Stomach smooth muscle (tissue), 2 donors: Measurements from ENCODE around the gene IFT88.

Experiments
- H3K27ac ChIP-seq: one replicate; pipeline ENCODE4 v1.7.0; 2013; ENCODE audit warnings: mild to moderate bottlenecking, low read length, inconsistent platforms
- H3K27me3 ChIP-seq, 2 donors: one replicate each; pipeline ENCODE4 v1.7.0; 2013; ENCODE audit warnings: low read length in 2 of 2; ENCODE audit not compliant: insufficient read depth in 2 of 2, control insufficient read depth in 1 of 2
- H3K36me3 ChIP-seq, 2 donors: one replicate each; pipeline ENCODE4 v1.7.0; 2013; ENCODE audit warnings: low read length in 2 of 2; ENCODE audit not compliant: control insufficient read depth in 2 of 2, insufficient read depth in 2 of 2
- H3K4me1 ChIP-seq: one replicate; pipeline ENCODE4 v1.7.0; 2013; ENCODE audit warnings: low read length; ENCODE audit not compliant: control insufficient read depth, insufficient read depth
- H3K4me3 ChIP-seq, 2 donors: one replicate each; pipeline ENCODE4 v1.7.0; 2013; ENCODE audit warnings: low read length in 2 of 2
- H3K9ac ChIP-seq, 2 donors: one replicate each; pipeline ENCODE4 v1.7.0; 2013; ENCODE audit warnings: low read length in 2 of 2, mild to moderate bottlenecking in 1 of 2
- H3K9me3 ChIP-seq, 2 donors: one replicate each; pipeline ENCODE4 v1.7.0; 2013; ENCODE audit warnings: low read length in 2 of 2; ENCODE audit not compliant: control insufficient read depth in 2 of 2
- donor health status: healthy.
- donor health status: Pancreatic carcinoma.

The IFT88 gene

GRCh38 chr13:20590561-20590960 is 23.6 kb downstream of the IFT88 start:
- peaks cover 0 to 4% of the 10 kb centered on the region in 2 donors for H3K36me3 ChIP-seq
- H3K4me1 ChIP-seq, result no peaks in the 10 kb centered on the region
- H3K4me3 ChIP-seq, result no peak overlapping the region
- no peaks in the 10 kb centered on the region for H3K27me3 ChIP-seq
- no peak overlapping the region for H3K27ac ChIP-seq
- no peaks in the 10 kb centered on the region for H3K9me3 ChIP-seq
- H3K9ac ChIP-seq, result no peak overlapping the region

GRCh38 chr13:20592606-20593005 is 25.6 kb downstream of the IFT88 start:
- no peaks in the 10 kb centered on the region for H3K36me3 ChIP-seq
- H3K27ac ChIP-seq, result no peak overlapping the region
- no peaks in the 10 kb centered on the region for H3K4me1 ChIP-seq
- no peak overlapping the region for H3K4me3 ChIP-seq
- H3K27me3 ChIP-seq, result no peaks in the 10 kb centered on the region
- no peak overlapping the region for H3K9ac ChIP-seq
- H3K9me3 ChIP-seq, result no peaks in the 10 kb centered on the region

- no peaks in the 10 kb centered on the region for H3K4me1 ChIP-seq
- H3K4me3 ChIP-seq, result no peak overlapping the region
- H3K27ac ChIP-seq, result no peak overlapping the region
- H3K36me3 ChIP-seq, result no peaks in the 10 kb centered on the region
- no peaks in the 10 kb centered on the region for H3K27me3 ChIP-seq
- H3K9me3 ChIP-seq, result no peaks in the 10 kb centered on the region
- H3K9ac ChIP-seq, result no peak overlapping the region
These were observed 27.3 kb downstream of the IFT88 start for GRCh38 chr13:20594280-20594679.

GRCh38 chr13:20607015-20607414 is 40.1 kb downstream of the IFT88 start:
- Histone ChIP-seq H3K36me3 (peaks cover 19 to 24% of the 10 kb centered on the region in 2 donors), H3K4me3 (no peak overlapping the region), H3K9me3 (no peaks in the 10 kb centered on the region), H3K27me3 (no peaks in the 10 kb centered on the region), H3K9ac (no peak overlapping the region), H3K4me1 (no peaks in the 10 kb centered on the region), H3K27ac (no peak overlapping the region)

- H3K4me3 ChIP-seq, result no peak overlapping the region
- H3K9me3 ChIP-seq, result no peaks in the 10 kb centered on the region
- no peak overlapping the region for H3K27ac ChIP-seq
- no peaks in the 10 kb centered on the region for H3K27me3 ChIP-seq
- peaks cover 19 to 24% of the 10 kb centered on the region in 2 donors for H3K36me3 ChIP-seq
- H3K9ac ChIP-seq, result no peak overlapping the region
- H3K4me1 ChIP-seq, result no peaks in the 10 kb centered on the region
These were observed 41.6 kb downstream of the IFT88 start for GRCh38 chr13:20608438-20609020.

- Histone ChIP-seq H3K4me1 (no peaks in the 10 kb centered on the region), H3K4me3 (no peak overlapping the region), H3K9ac (no peak overlapping the region), H3K36me3 (peaks cover 19 to 24% of the 10 kb centered on the region in 2 donors), H3K9me3 (no peaks in the 10 kb centered on the region), H3K27ac (no peak overlapping the region), H3K27me3 (no peaks in the 10 kb centered on the region)
These were observed 42.2 kb downstream of the IFT88 start for GRCh38 chr13:20609145-20609544.

GRCh38 chr13:20610006-20610405 is 43.0 kb downstream of the IFT88 start:
- Histone ChIP-seq H3K9ac (no peak overlapping the region), H3K4me3 (no peak overlapping the region), H3K9me3 (no peaks in the 10 kb centered on the region), H3K27me3 (no peaks in the 10 kb centered on the region), H3K36me3 (peaks cover 19 to 24% of the 10 kb centered on the region in 2 donors), H3K4me1 (no peaks in the 10 kb centered on the region), H3K27ac (no peak overlapping the region)

GRCh38 chr13:20616059-20616797 is 49.3 kb downstream of the IFT88 start:
- Histone ChIP-seq H3K9ac (no peak overlapping the region), H3K4me3 (no peak overlapping the region), H3K36me3 (peaks cover 0 to 4% of the 10 kb centered on the region in 2 donors), H3K4me1 (no peaks in the 10 kb centered on the region), H3K27ac (no peak overlapping the region), H3K9me3 (no peaks in the 10 kb centered on the region), H3K27me3 (no peaks in the 10 kb centered on the region)

- Histone ChIP-seq H3K27ac (no peak overlapping the region), H3K27me3 (no peaks in the 10 kb centered on the region), H3K4me1 (no peaks in the 10 kb centered on the region), H3K4me3 (peak overlapping the region in 1 of 2 donors; percentile 35), H3K9ac (no peak overlapping the region), H3K9me3 (peaks cover 0 to 5% of the 10 kb centered on the region in 2 donors), H3K36me3 (peaks cover 0 to 6% of the 10 kb centered on the region in 2 donors)
These were observed 56.0 kb downstream of the IFT88 start for GRCh38 chr13:20623000-20623399.

GRCh38 chr13:20624213-20624612 is 57.3 kb downstream of the IFT88 start:
- Histone ChIP-seq H3K27ac (no peak overlapping the region), H3K27me3 (no peaks in the 10 kb centered on the region), H3K9me3 (peaks cover 0 to 5% of the 10 kb centered on the region in 2 donors), H3K36me3 (peaks cover 0 to 6% of the 10 kb centered on the region in 2 donors), H3K9ac (no peak overlapping the region), H3K4me1 (no peaks in the 10 kb centered on the region), H3K4me3 (no peak overlapping the region)

GRCh38 chr13:20633802-20634201 is 66.8 kb downstream of the IFT88 start:
- Histone ChIP-seq H3K27ac (no peak overlapping the region), H3K27me3 (no peaks in the 10 kb centered on the region), H3K4me3 (no peak overlapping the region), H3K4me1 (no peaks in the 10 kb centered on the region), H3K36me3 (peaks cover 7 to 9% of the 10 kb centered on the region in 2 donors), H3K9ac (no peak overlapping the region), H3K9me3 (no peaks in the 10 kb centered on the region)
